ENCODE results near the gene RPP30. TPM values are rescaled to one million over a fixed set of nuclear protein-coding genes. Genes with fewer than 3 reads are reported as not detected.
"Not testable (repeated sequence)": the region's sequence is repeated elsewhere in the genome, so short reads cannot be mapped to it uniquely, and the experiment has no call there.

The RPP30 gene
- total RNA-seq, 2 donors from 2014 or later: 19.8 to 28.2 TPM

DNA sequence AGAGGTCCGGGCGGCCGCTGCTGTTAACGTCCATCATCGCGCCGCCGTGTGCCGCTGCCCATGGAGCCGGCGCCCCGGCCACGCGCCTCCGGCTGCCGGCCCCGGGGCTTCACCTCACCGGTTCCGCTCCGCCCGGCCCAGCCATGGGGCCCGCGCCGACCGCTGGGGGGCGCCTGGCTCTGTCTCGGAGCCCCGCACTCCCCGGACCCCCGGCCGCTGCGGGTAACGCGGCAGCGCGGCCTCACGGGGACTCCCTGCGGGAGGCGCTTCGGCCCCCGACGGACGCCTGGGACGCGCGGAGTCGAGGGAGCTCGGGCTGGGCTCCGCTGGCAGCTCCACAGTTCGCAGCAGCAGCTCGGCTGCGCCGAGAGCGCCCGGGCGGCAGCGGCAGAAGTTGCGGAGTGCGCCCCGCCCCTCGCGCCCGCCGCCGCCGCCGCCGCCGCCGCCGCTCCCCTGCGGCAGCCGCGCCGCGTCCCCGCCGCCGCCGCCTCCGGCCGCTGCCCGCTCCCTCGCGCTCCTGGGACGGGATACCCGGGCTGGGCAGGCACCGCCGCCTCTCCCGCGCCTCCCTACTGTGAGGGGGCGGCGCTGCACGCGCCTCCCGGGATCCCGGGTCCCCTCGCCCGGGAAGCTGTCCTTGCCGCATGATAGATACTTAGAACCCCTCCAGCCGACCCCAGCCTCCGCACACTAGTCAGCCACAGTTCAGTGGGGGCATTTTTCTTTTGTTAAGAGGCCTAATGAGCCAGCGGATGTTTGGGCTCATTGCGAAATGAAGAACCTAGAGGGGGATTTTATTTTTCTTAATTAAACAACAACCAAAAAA is 13.9 kb upstream of the RPP30 start, which contains the start of gene HTR7:
Gene HTR7, minus strand, starts transcription at position 405 of the 826 bp plus-strand sequence. Its CDS starts 368 bp downstream, at position 37.
- DNase-seq: peak; percentile 52 to 64 (median 62)
- H3K9me3 ChIP-seq (ENCODE audit: control insufficient read depth, low read length, poor library complexity, severe bottlenecking): no peaks in the 10 kb centered on the region
- H3K4me1 Mint-ChIP-seq: peaks cover 8% of the 10 kb centered on the region
- ATAC-seq: peak; percentile 90
- H3K36me3 Mint-ChIP-seq (ENCODE audit: low read depth): no peaks in the 10 kb centered on the region
- no peak within 1 kb of the TSS for H3K27ac Mint-ChIP-seq
- peaks cover 69% of the 10 kb centered on the region for H3K27me3 Mint-ChIP-seq
- peak within 1 kb of the TSS; percentile 89 for H3K4me3 Mint-ChIP-seq

DNA sequence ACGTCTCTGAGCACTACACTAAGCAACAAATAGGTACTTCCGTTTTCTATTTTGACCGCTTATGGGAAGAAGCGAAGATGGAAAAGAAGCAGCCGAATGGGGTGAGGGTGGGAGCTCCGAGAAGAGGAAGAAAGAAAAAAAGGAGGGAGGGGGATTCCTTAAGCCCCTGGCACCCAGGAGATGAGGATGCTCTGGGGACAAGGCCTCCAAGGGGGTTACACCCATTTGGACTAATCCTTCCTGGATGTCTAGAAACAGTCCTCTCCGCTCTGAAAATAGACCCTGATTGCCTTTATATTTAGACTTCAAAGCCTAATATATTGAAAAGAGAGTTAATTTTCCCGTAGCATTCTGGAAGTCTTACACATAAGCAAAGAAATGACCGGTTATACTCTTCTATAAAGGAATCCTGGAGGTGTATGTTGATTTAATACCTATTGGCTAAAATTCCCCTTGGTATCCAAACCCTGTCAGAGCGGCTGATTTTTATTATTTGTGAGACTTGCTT is 13.3 kb upstream of the RPP30 start:
- peaks cover 71% of the 10 kb centered on the region for H3K27me3 Mint-ChIP-seq
- ATAC-seq (no peak), DNase-seq (no peak)
- no peak overlapping the region for H3K27ac Mint-ChIP-seq
- no peaks in the 10 kb centered on the region for H3K9me3 ChIP-seq (ENCODE audit: control insufficient read depth, low read length, poor library complexity, severe bottlenecking)
- peak overlapping the region; percentile 89 for H3K4me3 Mint-ChIP-seq
- H3K4me1 Mint-ChIP-seq: peaks cover 8% of the 10 kb centered on the region
- no peaks in the 10 kb centered on the region for H3K36me3 Mint-ChIP-seq (ENCODE audit: low read depth)

GRCh38 chr10:90859321-90859751 is 12.4 kb upstream of the RPP30 start:
- no peak for DNase-seq

DNA sequence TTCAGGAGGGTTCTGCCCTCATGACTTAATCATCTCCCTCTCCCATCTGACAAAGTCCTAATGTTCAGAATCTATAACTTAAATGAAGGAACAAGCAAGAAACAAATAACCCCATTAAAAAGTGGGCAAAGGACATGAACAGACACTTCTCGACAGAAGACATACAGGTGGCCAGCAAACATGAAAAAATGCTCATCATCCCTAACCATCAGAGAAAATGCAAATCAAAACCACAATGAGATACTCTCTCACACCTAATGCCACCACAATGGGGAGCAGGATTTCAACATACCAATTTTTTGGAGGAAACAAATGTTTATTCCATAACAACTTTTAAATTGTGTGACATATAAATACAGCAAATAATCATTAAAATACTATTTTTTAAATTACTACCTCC is 11.0 kb upstream of the RPP30 start:
- ATAC-seq (no peak), DNase-seq (no peak)
- peaks cover 8% of the 10 kb centered on the region for H3K4me1 Mint-ChIP-seq
- H3K27ac Mint-ChIP-seq: no peak overlapping the region
- peaks cover 62% of the 10 kb centered on the region for H3K27me3 Mint-ChIP-seq
- H3K9me3 ChIP-seq (ENCODE audit: control insufficient read depth, low read length, poor library complexity, severe bottlenecking): no peaks in the 10 kb centered on the region
- H3K4me3 Mint-ChIP-seq: no peak overlapping the region
- H3K36me3 Mint-ChIP-seq (ENCODE audit: low read depth): no peaks in the 10 kb centered on the region

More at GRCh38 chr10:90859321-90859751, 12.4 kb upstream of the RPP30 start:
- no peaks in the 10 kb centered on the region for H3K36me3 Mint-ChIP-seq (ENCODE audit: low read depth)
- no peak overlapping the region for H3K27ac Mint-ChIP-seq
- H3K4me3 Mint-ChIP-seq: no peak overlapping the region
- no peak for ATAC-seq
- H3K9me3 ChIP-seq (ENCODE audit: control insufficient read depth, low read length, poor library complexity, severe bottlenecking): no peaks in the 10 kb centered on the region
- H3K27me3 Mint-ChIP-seq: peaks cover 70% of the 10 kb centered on the region
- peaks cover 8% of the 10 kb centered on the region for H3K4me1 Mint-ChIP-seq

GRCh38 chr10:90862908-90863514 is 8.8 kb upstream of the RPP30 start:
- no peaks in the 10 kb centered on the region for H3K9me3 ChIP-seq (ENCODE audit: control insufficient read depth, low read length, poor library complexity, severe bottlenecking)
- ATAC-seq (peak; percentile 42), DNase-seq (no peak)
- Mint-ChIP-seq H3K4me3 (no peak overlapping the region), H3K27me3 (peaks cover 70% of the 10 kb centered on the region), H3K4me1 (peaks cover 4% of the 10 kb centered on the region), H3K27ac (no peak overlapping the region), H3K36me3 (ENCODE audit: low read depth) (no peaks in the 10 kb centered on the region)

- no peak overlapping the region for H3K4me3 Mint-ChIP-seq
- peaks cover 3% of the 10 kb centered on the region for H3K36me3 Mint-ChIP-seq (ENCODE audit: low read depth)
- DNase-seq (no peak), ATAC-seq (no peak)
- peaks cover 66% of the 10 kb centered on the region for H3K27me3 Mint-ChIP-seq
- peaks cover under 1% of the 10 kb centered on the region for H3K4me1 Mint-ChIP-seq
- H3K27ac Mint-ChIP-seq: no peak overlapping the region
- no peaks in the 10 kb centered on the region for H3K9me3 ChIP-seq (ENCODE audit: control insufficient read depth, low read length, poor library complexity, severe bottlenecking)
Observed at GRCh38 chr10:90865401-90865800, 6.4 kb upstream of the RPP30 start.

DNA sequence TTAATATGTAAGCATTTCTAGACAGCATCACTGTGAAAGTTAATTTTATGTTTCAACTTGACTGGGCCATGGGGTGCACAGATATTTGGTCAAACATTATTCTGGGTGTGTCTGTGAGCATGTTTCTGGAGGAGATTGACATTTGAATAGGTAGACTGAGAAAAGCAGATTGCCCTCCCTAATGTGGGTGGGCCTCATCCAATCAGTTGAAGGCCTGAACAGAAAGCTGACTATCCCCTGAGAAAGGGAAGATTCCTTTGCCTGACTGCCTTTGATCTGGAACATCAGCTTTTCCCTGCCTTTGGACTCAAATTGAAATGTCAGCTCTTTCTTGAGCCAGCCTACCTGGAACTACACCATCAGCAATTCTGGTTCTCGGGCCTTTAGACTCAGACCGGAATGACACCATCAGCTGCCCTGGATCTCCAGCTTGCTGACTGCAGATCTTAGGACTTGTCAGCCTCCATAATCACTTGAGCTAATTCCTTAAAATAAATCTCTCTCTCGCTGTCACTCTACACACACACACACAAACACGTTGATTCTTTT is 5.7 kb upstream of the RPP30 start:
- DNase-seq (no peak), ATAC-seq (no peak)
- H3K27ac Mint-ChIP-seq: no peak overlapping the region
- H3K27me3 Mint-ChIP-seq: peaks cover 66% of the 10 kb centered on the region
- peaks cover 6% of the 10 kb centered on the region for H3K4me1 Mint-ChIP-seq
- no peaks in the 10 kb centered on the region for H3K9me3 ChIP-seq (ENCODE audit: control insufficient read depth, low read length, poor library complexity, severe bottlenecking)
- H3K4me3 Mint-ChIP-seq: no peak overlapping the region
- H3K36me3 Mint-ChIP-seq (ENCODE audit: low read depth): peaks cover 3% of the 10 kb centered on the region

GRCh38 chr10:90871279-90871765 is 452 bp upstream of the RPP30 start:
- Mint-ChIP-seq H3K36me3 (ENCODE audit: low read depth) (peaks cover 6% of the 10 kb centered on the region), H3K27ac (peak overlapping the region; percentile 99), H3K4me1 (peaks cover 30% of the 10 kb centered on the region), H3K27me3 (peaks cover 29% of the 10 kb centered on the region), H3K4me3 (peak overlapping the region; percentile 96)
- no peaks in the 10 kb centered on the region for H3K9me3 ChIP-seq (ENCODE audit: control insufficient read depth, low read length, poor library complexity, severe bottlenecking)
- peak; percentile 73 for ATAC-seq
- peak in 1 of 3 donors; percentile 7 for DNase-seq

DNA sequence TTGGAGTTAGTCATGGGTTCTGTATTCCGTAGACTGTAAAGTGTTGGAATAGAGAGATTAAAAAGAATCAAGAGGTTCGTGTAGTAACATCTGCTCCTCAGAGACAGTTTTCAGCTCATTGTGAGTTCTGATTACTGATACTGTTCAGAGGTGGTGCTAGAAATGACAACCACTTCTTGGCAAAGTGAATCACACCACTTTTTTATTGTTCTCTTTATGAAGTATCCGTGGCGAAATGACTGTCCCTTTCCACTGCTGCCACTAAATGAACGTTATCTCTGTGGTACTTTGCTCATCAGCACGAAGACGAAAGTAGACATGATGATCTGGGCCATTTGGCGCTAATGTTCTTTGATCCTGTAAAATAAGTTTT is 860 bp downstream of the RPP30 start:
- peak overlapping the region; percentile 99 for H3K27ac Mint-ChIP-seq
- H3K4me1 Mint-ChIP-seq: peaks cover 34% of the 10 kb centered on the region
- no peaks in the 10 kb centered on the region for H3K9me3 ChIP-seq (ENCODE audit: control insufficient read depth, low read length, poor library complexity, severe bottlenecking)
- ATAC-seq (no peak), DNase-seq (no peak)
- peaks cover 16% of the 10 kb centered on the region for H3K27me3 Mint-ChIP-seq
- H3K36me3 Mint-ChIP-seq (ENCODE audit: low read depth): peaks cover 14% of the 10 kb centered on the region
- peak overlapping the region; percentile 96 for H3K4me3 Mint-ChIP-seq

DNA sequence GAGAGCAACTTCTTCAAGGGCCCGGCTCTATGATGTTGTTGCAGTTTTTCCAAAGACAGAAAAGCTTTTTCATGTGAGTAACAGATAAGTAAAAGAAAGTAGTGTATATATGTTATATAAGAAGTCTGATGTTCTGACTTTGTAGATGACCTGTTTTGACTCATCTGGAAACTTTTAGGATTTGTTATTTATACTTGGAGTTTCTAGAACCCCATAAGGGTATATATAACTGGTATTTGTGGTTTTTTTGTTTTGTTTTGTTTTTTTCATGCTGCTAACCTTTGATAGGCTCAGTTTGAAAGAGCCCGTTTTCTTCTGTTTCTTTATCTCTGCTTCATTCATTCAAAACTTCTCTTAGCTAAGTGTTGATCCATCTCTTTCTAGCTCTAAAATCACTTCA is 7.3 kb downstream of the RPP30 start:
- no peaks in the 10 kb centered on the region for H3K27me3 Mint-ChIP-seq
- peaks cover 17% of the 10 kb centered on the region for H3K36me3 Mint-ChIP-seq (ENCODE audit: low read depth)
- H3K9me3 ChIP-seq (ENCODE audit: control insufficient read depth, low read length, poor library complexity, severe bottlenecking): no peaks in the 10 kb centered on the region
- H3K4me3 Mint-ChIP-seq: no peak overlapping the region
- peaks cover 16% of the 10 kb centered on the region for H3K4me1 Mint-ChIP-seq
- ATAC-seq (no peak), DNase-seq (no peak)
- no peak overlapping the region for H3K27ac Mint-ChIP-seq

- H3K27me3 Mint-ChIP-seq; DNase-seq; H3K9me3 ChIP-seq (ENCODE audit: control insufficient read depth, low read length, poor library complexity, severe bottlenecking); H3K27ac Mint-ChIP-seq; H3K4me3 Mint-ChIP-seq: not testable (repeated sequence)
- peak; percentile 64 for ATAC-seq
- peaks cover 17% of the 10 kb centered on the region for H3K36me3 Mint-ChIP-seq (ENCODE audit: low read depth)
- peaks cover 18% of the 10 kb centered on the region for H3K4me1 Mint-ChIP-seq
Observed at GRCh38 chr10:90880059-90880719, 8.4 kb downstream of the RPP30 start.

DNA sequence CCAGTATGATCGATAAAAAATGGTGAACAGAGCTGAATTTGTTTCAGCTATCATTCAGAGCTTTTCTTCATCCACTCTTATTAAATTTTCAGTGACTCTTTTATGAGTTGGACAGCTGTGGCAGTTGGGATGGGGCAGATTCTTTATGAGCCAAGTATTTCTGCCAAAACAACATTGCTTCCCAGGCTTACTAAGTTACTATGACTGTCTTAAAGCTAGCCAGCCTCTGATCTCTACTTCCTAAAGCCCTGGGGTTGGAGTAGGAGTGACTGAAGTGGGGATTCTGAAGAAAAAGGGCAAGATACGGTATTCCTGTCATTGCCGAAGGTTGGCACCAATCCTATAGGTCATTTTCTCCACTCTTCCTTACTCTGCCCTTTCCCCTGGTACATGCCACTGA is 12.7 kb downstream of the RPP30 start:
- no peak overlapping the region for H3K4me3 Mint-ChIP-seq

GRCh38 chr10:90885176-90885575 is 13.4 kb downstream of the RPP30 start:
- peaks cover 10% of the 10 kb centered on the region for H3K4me1 Mint-ChIP-seq
- H3K9me3 ChIP-seq (ENCODE audit: control insufficient read depth, low read length, poor library complexity, severe bottlenecking): no peaks in the 10 kb centered on the region
- H3K4me3 Mint-ChIP-seq: no peak overlapping the region
- peaks cover 11% of the 10 kb centered on the region for H3K36me3 Mint-ChIP-seq (ENCODE audit: low read depth)
- no peak for ATAC-seq
- no peaks in the 10 kb centered on the region for H3K27me3 Mint-ChIP-seq
- H3K27ac Mint-ChIP-seq: no peak overlapping the region
- no peak for DNase-seq

More for the DNA sequence above, 12.7 kb downstream of the RPP30 start:
- Mint-ChIP-seq H3K36me3 (ENCODE audit: low read depth) (peaks cover 11% of the 10 kb centered on the region), H3K27me3 (no peaks in the 10 kb centered on the region), H3K4me1 (peaks cover 10% of the 10 kb centered on the region), H3K27ac (no peak overlapping the region)
- no peak for DNase-seq
- ATAC-seq: no peak
- H3K9me3 ChIP-seq (ENCODE audit: control insufficient read depth, low read length, poor library complexity, severe bottlenecking): no peaks in the 10 kb centered on the region

Data from T-helper 17 cell (primary cell).